ENCODE results near the gene ZCCHC14.

Gene ZCCHC14

DNA sequence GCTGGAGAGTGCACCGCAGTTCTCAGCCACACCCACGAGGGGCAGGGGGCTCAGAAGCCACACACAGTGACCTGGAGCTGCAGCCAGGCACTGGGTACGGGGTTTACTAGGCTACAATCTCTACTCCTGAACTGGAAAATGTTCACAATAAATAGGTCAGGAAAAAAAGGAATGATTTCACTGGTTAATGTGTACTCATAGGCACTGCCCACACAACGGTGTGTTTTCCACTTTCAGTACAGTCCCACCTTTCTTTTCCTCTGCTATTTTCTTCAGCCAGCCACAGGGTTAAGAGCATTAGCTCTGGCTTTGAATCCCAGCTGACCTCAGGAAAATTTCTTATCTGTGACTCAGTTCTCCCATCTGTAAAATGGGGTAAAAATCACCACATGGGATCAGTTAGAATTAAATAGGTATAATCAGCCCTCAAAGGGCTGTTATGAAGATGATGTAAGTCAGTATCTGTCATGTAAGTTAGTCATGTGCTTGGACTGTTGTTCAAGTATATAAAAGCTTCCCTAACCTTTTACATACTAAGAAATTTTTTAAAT lies 35.7 kb downstream of the ZCCHC14 start:
- DNase-seq (ENCODE audit: low read depth), result no peak

DNA sequence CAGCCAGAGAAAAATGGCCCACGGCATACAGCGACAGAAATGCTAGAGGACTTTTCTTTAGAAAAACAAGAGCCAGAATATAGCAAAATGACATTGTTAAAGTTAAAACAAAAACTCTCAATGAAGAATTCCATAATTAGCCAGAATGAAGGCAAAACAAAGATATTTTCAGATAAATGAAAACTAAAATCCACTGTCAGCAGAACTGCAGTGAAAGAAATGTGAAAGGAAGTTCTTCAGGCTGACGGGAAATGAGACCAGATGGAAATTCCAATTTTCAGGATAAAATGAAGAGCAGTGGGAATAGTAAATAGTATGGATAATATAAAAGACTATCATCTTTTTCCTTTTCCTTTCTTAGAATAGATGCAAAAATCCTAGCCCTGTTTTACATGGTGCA lies 38.4 kb downstream of the ZCCHC14 start:
- no peak for DNase-seq (ENCODE audit: low read depth)

DNA sequence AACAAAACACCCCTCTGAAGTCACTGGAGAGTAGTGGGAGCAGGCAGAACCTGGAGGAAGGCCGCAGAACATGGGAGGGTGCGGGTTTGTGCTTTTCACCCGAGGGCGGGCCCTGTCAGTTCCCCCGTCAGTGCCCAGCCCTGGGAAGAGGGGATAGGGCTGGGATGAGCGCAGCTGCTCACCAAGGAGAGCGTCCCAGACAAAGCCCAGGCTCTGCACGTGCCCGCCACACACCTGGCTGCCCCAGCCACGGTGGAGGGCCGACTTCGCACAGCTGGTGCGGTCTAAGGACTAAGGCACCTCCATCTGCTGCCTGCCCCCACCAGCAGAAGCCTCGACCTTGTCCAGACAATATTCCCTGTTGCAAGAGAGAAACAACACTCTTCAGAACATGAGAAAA lies 39.5 kb downstream of the ZCCHC14 start:
- no peak for DNase-seq (ENCODE audit: low read depth)

DNA sequence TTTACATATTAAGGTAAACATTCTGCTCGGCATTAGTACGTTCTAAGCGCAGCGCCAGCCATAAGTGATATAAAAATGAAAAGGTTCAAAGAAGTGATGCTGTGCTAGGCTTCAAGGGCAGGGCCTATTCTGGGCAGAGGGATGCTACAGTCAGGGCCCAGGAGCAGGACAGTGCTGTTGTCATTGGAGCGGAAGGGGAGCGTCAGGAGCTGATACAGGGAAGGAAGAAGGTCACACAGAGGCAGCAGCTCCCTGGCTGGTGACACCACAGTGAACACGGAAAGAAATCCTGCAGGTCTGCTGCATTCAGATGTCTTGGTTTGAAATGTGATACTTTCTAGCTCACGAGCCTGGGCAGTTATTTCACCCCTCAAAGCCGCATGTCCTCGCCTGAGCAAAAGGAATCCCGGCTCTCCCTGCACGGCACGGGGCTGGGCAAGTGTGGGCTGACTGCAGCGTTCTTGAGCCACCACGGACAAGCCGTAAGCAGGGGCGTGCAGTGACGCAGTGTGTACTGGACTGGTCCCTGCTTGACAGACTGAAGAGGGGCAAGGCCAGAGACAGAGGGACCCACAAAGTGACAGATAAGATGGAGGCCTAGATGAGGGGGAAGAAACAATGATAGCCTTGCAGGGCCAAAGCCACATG lies 41.1 kb downstream of the ZCCHC14 start:
- no peak for DNase-seq (ENCODE audit: low read depth)

DNA sequence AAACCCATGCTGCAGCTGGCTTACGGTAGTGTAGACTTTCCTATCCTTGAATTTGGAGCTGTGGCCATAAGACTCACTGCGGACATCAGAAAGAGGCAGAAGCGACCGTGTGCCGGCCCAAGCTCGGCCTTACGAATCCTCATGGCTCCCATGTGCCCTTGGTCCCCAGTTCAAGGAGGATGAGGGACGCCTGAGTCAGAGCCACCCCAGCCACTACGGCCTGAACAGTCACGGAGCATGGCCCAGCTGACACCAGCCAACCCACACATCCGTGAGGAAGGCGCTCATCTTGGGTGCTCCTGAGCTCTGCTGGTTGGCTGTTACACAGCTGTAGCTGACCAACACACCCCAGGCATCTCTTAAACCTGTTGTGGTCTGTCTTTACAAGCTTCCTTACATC lies 44.0 kb downstream of the ZCCHC14 start:
- no peak for DNase-seq (ENCODE audit: low read depth)

DNA sequence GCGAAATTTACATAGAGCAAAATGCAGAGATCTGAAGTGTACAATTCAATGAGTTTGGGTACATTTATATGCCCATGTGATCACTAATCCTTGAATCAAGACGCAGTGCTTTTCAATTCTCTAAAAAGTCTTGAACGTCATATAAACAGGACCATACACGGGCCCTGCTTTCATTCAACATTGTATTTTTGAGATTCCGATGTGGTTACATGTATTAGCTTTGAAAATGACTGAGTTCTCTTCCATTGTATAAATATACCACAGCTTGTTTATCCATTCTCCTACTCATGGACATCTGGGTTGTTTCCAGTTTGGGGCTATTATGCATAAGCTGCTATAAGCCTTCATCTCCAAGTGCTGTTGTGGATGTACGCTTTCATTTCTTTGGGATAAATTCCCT lies 45.5 kb downstream of the ZCCHC14 start:
- DNase-seq (ENCODE audit: low read depth), result no peak

DNA sequence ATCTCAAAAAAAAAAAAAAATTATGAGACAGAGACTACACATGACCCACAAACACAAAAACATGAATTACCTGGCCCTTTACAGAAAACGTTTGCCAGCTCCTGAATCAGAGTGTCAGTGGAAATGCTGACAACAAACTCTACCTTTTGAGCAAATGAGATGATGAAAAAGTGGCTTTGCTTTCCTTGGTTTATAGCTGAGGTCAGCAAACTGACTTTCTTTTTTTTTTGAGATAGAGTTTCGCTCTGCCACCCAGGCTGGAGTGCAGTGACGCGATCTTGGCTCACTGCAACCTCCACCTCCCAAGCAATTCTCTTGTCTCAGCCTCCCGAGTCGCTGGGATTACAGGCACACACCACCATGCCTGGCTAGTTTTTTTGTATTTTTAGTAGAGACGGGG lies 46.3 kb downstream of the ZCCHC14 start:
- DNase-seq (ENCODE audit: low read depth), result no peak

DNA sequence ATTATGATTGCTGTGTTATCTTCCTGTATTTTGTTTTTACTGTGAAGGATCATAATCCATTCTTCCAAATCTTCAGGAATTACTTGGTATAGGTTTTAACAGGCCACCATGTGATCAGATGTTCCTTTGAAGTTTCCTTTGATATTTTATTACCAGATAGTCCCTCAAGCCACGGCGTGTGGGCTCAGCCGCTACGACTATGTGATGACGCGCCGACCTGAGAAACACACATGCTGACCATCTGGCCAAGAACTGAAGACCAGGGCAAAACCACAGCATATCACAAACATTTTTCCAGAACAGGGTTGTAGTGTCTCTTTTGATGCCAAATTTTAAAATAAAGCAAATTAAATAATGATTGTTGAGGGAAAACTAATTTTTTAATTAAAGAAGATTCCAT lies 47.3 kb downstream of the ZCCHC14 start:
- DNase-seq (ENCODE audit: low read depth), result no peak

DNA sequence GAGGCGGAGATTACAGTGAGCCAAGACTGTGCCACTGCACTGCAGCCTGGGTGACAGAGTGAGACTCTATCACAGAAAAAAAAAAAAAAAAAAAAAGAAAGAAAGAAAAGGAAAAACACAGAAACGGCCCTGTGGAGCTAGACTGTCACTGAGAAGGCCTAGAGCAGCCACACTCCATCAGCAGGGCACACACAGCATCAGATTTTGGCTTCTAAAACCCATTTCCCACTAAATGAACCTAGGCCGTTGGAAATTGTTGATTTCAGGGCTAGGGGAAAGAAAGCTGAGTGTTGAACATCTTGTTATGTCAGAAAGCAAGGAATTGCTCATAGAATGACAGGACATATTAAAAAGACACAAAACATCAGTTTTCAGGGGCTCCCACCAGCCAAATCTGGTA lies 48.9 kb downstream of the ZCCHC14 start:
- no peak for DNase-seq (ENCODE audit: low read depth)

DNA sequence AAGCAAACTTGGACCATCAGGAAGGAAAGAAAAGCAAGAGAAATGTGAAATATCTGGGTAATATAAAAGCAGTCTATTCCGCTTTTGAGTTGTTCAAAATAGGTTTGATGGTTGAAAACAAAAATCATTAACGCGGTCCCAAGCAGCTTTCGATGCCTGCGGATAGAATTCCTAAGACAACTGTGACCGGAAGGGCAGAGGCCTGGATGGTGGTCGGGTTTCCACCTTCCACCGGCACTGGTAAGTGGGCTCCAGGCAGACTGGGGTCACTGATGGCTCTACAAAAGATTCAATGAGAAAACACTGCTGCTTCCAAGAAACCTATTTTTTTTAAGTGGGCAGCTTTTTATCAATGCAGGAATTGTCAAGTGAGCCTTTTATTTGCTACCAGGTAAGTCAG lies 49.8 kb downstream of the ZCCHC14 start:
- no peak for DNase-seq (ENCODE audit: low read depth)

DNA sequence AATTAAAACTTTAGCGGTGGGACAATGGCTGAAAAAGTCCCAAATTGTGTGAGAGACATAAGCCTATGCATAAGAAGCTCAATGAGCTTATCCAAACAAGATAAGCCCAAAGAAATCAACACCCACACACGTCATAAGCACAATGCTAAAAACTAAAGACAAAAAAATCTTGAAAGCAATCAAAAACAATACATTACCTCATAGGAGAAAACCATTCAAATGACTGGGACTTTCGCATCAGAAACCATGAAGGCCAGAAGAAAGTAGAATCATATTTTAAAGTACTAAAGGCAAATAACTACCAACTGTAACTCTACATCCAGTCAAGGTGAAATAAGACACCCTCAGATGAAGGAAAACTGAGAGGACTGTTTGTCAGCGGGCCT lies 50.2 kb downstream of the ZCCHC14 start:
- DNase-seq (ENCODE audit: low read depth), result no peak

DNA sequence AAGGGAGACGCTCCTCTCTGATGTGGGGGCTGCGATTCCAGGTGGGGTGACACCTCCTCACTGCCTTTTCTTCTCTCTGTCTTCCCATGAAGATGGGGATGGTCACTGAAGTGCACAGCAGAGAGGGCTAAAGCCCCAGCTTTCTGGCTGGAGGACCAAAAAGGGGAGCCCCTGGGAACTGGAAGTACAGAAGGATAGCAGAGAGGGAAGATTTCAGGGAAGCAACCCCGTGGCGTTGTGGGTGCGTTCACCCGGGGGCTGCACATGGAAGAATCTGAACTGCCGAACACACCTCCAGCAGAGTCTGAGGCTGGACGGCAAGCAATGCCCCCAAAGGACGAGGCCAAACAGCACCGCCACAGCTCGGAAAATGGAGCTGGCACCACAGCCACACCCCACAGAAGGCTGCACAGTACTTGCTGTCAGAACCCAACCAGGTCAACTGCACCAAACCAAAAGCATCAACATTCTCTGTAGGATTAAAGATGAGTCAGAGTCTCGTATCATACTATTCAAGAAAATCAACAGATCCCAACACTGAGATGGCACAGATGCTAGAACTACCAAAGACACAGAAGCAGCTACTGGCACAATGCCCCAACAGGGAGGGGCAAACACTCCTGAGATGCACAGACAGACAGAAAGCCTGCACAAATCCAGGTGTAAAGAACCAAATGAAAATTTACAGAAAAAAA lies 50.8 kb downstream of the ZCCHC14 start:
- DNase-seq (ENCODE audit: low read depth), result no peak

DNA sequence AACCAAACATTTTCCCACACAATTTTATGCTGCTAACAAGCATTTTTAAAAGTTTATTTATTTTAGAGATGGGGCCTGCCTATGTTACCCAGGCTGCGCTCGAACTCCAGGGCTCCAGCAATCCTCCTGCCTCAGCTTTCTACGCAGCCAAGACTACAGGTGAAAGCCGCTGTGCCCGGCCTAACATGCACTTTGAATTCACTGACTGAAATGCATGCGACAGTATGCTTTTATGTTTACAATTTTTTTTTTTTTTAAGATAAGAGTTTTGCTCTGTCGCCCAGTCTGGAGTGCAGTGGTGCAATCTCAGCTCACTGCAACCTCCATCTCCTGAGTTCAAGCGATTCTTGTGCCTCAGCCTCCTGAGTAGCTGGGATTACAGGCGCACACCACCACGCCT lies 52.9 kb downstream of the ZCCHC14 start:
- DNase-seq (ENCODE audit: low read depth), result no peak

DNA sequence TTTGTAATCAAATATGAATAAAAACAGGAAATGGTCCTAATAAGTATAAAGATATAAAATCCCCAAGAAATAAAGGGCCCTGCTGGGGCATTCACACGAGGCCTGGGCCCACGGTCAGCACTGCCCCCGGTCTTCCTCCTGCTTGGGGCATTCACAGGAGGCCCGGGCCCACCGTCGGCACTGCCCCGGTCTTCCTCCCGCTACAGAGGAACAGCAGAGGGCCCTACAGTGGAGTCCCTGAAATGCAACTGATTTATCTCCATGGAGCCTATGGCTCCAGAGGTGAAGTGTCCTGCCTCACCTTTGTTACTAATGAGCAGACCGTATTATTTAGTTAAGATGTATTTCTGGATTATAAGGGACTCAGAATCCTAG lies 54.2 kb downstream of the ZCCHC14 start:
- no peak for DNase-seq (ENCODE audit: low read depth)

DNA sequence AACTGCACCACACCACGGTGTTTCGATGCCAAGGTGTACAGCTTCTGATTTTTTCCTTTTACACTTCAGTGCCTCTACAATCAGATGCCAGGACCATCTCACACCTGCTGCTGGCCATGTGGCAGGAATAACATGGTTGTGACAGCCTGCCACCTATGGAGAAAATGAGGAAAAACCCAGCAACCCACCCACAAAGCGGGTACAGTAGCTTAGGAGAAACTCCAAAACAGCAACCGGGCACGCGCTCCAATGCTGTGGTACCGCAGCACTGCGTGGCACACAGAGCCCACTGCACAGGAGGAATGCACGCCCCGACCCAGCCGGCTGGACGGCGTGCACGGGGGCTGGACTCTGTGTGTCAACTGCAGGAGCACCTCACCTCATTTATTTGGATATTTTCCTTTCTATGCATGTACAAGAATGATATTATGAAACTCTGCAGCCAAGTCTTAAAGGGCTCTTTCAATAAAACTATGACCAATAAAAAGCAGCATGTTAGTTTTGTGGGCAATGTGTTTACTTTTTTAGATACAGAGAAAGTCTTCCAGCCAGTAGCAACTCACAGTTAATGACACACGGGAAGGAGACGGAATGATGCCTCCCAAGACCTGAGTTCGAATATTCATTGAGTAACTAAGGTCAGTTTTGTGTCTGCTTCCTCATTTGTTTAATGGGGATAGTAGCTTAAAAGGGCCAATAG lies 54.8 kb downstream of the ZCCHC14 start:
- no peak for DNase-seq (ENCODE audit: low read depth)

DNA sequence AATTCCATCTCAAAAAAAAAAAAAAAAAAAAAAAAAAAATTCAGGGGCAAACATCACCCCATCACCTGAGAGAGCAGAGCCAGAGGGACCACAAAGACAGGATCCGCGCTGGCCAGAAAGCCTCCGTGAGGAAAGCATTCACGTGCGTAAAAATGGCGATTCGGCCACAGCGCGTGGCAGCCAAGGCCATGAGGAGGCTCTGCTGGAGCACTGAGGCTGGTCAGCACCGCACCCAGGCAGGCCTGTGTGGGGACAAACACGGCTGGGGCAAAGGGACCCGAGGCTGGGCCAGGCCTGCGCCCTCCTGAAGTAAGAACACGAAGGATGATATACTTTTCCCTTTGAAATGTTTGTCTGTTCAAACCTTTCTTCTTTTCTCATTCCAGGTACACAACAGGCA lies 55.5 kb downstream of the ZCCHC14 start:
- DNase-seq (ENCODE audit: low read depth), result no peak

DNA sequence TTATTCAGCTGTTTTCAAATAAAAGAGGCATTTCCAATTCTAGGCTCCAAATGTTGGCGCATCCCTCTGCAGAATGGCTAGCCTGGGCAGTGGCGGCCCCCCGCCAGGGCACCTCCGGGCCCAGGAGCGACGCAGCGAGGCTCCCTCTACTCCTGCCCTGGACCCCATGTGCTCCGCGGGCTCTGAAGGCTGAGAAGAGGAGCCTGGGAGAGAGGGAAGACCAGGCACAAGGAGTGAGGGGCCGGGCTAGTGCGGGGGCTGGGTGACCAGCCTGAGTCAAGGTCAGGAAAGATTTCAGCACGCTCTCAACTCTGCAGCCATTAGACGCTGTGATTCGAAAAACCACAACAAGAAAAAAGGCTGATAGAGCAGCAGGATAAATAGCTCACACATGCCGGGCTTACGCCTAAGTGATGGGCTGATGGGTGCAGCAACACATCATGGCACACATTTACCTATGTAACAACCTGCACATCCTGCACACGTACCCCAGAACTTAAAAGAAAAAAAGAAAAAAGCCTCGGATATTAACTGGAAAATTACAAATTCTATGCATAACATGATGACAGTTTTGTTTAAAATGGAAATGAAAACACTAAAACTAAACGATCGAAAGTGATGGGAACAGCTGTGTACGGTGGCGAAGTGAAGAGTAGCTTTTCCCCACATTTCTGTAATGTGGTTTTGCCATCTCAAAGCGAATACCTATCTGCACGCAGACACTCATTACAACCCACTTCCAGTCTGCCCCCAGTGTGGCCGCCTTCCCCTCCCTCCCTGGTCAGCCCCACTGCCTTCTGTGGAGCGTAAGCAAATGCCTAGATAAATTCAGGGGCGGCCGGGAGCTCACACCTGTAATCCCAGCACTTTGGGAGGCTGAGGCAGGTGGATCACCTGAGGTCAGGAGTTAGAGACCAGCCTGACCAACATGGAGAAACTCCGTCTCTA lies 56.3 kb downstream of the ZCCHC14 start:
- DNase-seq (ENCODE audit: low read depth), result no peak

DNA sequence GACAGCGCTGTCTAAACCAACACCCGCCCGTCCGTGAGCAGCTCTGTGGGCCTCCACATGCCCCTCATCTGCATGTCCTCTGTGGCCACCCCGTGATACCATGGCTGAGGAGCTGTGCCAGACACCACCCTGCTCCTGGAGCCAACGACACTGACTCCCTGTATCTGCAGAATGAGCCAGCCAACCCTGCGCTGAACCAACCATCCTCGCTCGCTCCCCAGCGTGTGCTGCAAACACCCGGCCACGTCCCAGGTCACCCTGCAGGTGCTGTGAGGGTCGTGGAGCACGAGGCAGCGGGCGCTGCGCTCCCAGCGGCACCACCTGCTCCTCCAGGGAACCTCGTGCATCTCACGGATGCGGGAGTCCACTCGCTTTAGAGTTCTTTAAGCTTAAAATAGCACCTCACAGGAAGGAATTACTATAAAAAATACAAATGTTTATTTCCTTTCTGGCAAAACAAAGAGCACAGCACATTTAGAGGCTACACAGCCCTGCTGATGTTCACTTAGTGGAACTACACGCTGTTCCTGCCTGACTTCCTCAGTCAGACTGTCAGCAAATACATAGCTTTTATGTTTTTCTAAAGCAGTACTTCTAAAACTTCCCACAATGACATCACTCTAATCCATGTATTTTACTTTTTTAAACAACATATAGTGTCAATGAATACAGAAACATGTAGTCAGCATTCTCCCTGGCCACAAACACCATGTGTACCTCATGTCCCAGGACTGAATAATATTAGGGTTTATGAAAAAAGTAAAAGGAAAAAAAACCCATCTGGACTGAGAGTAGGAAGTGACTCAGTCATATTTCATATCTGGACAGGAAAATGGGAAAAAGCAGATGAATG lies 57.2 kb downstream of the ZCCHC14 start:
- no peak for DNase-seq (ENCODE audit: low read depth)

DNA sequence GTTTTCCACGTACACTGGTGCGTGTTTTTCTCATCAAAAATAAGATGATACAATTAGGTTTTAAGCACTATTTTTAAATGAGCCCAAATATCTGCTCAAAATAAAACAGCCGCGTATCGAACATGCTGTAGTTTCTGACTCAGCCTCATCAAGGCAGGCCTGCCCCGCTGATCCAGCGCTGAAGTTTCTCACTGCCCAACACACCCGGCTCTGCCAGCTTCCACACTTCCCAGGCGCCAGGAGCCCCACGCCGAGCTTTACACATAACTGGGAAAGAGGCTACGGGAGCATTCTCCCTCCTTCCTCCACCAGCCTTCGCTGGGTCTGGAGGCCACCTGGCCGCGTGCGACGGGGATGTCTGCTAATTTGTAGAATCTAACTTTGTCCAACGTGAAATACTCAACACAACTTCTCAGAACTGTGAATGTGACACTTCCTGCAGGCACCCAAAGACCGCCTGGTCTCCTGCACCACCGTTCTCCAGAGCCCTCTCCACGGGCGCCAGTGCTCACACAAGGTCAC lies 58.6 kb downstream of the ZCCHC14 start:
- no peak for DNase-seq (ENCODE audit: low read depth)

DNA sequence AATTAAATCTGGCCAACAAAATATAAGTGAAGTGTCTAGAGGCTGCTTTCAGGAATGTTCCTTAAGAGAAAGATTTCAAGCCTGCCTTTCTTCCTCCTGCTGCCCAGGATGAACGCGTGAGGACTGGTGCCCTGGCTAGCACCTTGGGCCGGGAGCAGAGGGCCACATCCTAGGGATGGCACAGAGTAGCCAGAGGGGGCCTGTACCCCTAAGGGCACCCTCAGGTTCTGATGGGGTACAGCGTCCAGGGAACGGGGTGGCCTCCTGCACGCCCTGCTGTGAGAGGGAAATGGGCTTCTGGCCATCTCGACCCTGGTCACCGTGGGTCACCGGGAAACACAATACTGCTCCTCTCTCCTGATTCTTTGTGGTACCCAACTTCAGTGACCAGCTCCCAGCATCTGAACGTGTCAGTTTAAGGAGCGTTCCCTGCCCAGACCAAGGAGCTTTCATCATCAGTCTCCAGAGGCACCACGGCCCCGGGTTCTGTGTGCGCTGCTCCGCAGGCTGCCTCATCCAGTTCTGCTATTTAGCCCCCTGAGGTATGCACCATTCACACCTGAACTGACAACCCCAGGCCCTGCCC lies 60.4 kb downstream of the ZCCHC14 start:
- DNase-seq (ENCODE audit: low read depth), result no peak

DNA sequence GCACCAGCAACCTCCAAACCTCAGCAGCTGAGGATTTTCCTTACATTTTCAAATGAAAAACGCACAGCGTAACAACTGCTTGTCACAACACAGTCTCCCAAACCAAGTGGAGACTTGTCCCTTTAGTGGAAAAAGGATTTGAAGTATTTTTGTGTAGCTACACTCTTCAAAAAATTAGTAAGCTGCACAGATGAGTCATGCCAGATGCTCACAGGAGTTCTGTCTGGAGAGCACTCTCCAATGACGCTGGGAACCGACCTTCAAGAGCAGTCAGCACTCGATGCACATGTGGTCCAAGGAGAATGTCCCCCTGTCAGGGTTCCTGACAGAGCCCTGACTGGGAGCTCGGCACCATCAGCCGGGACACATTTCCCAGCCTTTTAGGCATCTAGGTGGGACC lies 60.9 kb downstream of the ZCCHC14 start:
- DNase-seq (ENCODE audit: low read depth), result no peak

Measured in CMK (cell line).